CD4-positive, alpha-beta T cell treated with Interleukin-1 beta for 1 hour (primary cell): ENCODE results near the gene GALNT17.

ENCODE experiments used
- DNase-seq, 2 donors: peaks; one replicate each; pipeline ENCODE4 v3.0.0-alpha.2; 2020 to 2022

GALNT17 gene

DNA sequence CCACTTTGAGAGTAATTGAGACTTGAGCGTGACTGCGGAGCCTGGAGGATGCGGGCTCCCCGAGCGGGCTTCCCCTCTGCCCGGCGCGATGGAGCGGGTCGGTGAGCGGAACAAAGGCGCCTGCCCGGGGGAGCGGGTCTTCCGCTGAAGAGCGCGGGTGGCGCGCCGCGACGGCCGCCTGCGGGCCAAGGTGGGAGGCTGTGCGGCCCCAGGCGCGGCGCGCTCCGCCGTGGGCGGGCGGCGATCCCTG lies at the start of gene GALNT17:
GALNT17 (plus strand) TSS at position 18 of the 250 bp plus-strand sequence.
- no peak for DNase-seq

DNA sequence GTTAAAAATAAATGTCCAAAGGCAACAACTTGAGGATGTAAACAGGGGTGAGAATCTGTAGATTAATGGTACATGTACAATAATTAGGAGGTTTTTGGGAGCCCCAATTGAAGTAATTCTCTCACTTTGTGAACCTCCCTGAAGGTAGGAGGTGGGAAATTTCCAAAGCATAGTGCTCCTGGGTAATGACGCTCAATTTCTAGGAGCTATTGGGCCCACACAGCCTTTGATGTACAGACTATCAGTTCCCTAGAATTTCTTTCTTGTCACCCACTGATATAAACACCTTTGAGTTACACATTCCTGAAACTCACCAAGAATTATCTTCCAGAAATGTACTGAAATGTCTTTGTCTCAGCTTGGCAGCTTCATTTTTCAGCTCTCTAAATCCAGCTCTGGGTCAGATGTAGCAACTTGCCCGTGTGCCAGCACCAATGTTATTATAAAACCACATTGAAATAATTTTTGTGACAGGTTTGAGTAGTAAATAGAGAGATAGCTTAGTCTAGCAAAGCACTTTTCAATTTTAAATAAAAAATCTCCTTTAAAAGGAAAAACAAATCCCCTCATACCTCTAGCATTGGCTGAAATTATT lies 36.6 kb upstream of the GALNT17 start:
- no peak for DNase-seq

DNA sequence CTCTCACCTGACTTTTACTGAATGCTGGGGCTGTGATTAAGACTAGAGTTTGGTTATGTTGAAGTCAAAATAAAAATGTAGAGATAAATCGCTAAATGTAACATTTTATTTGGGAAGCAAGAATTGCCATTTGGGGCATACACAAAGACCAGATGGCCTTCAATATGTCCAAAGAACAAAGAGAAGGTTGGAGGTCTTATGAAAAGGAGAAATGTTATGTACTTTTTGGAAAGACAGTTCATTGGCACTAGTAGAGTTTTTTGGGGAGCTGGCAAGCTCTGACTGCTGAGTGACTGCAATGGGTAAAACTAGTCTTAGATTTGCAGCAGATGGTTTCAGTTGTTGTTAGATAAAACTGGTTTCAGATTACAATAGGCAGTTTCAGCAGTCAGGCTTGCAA lies 35.6 kb upstream of the GALNT17 start:
- no peak for DNase-seq

DNA sequence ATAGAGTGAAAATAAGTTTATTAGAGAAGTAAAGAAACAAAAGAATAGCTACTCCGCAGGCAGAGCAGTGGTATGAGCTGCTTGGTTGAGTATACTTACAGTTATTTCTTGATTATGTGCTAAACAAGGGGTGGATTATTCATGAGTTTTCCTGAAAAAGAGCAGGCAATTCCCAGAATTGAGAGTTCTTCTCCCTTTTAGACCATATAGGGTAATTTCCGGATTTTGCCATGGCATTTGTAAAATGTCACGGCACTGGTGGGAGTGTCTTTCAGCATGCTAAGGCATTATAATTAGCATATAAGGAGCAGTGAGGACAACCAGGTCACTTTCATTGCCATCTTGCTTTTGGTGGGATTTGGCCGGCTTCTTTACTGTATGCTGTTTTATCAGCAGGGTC lies 25.7 kb upstream of the GALNT17 start:
- no peak for DNase-seq

DNA sequence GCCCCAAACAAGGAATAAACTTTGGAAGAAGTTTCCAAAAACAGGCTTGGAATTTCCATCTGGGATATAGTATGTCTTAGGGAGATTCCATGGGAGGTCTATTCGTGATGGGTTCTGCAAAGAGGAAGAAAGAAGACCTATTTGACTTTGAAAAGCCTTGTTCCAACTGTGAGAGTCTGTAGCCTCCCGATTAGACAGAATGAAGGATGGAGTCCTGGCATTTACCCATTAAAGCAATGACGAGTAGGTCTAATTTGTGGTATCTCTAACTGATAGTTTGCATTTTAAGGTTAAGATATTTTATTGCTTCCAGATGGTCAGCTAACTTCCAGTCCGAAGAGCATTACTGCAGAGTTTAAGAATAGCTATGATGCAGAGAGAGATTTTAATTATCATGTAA lies 19.5 kb upstream of the GALNT17 start:
- DNase-seq, result no peak

DNA sequence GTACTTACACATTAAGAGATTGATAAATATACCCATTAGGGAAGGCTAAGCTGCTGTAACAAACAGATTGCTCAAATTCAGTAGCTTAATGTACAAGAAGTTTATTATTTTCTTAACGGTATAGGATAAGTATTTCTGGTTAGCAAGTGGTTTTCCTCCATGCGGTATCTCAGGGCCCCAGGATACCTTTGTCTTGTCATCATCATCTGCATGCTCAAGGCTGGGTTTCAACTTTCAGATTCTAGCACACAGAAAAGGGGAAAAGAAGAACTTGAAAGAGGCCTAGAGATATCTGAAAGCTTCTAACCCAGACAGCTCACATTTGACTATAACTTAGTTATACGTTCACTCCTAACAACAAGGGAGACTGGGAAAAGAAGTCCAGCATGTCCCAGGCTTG lies 11.8 kb upstream of the GALNT17 start:
- no peak for DNase-seq

DNA sequence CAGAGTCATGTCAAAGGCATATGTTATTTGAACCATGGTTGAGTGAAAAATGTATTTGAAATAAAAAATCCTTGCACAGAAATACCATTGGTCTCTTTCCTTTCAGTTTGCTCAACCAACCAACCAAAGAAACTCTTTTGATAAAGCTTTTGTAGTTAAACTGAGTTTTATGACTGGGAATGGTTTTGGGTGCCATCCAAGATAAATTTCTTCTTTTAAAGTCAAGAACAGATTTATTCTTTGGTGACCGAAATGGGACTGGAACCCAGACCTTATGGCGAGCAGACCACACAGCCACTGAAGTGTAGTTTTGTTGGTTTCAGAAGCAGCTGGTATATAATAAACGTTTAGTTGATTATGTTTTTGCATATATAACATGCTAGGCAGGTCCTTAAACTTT lies 2.8 kb upstream of the GALNT17 start:
- DNase-seq, result no peak

DNA sequence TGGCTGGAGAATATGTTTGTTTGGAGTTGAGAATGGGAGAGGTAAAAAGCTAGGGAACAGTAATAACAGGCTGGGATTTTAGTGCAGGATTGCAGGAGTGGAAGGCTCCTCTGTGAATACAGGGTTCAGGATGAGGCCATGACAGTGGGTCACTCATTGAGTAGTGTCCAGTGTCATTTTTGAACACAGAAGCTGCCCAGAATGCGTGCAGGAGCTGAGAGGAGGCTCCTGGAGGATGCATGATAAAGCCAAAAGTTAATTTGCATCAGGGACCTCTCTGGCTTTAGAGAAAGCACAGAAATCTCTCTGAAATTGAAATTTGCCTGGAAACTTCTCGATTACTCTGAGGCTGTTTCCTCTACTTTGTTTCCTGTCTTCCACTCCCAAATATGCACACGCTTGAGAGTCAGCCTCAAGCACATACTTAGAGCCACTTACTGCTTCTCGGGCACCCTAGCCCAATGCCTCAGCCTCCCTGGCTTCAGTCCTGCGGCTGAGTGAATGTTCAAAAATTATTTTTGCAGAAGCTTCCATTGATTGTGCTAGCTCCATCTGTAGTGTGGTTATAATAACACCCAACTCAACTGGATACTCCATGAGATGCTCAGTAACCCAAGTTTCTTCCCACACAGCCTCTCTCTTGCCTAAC lies 1.8 kb upstream of the GALNT17 start:
- no peak for DNase-seq

DNA sequence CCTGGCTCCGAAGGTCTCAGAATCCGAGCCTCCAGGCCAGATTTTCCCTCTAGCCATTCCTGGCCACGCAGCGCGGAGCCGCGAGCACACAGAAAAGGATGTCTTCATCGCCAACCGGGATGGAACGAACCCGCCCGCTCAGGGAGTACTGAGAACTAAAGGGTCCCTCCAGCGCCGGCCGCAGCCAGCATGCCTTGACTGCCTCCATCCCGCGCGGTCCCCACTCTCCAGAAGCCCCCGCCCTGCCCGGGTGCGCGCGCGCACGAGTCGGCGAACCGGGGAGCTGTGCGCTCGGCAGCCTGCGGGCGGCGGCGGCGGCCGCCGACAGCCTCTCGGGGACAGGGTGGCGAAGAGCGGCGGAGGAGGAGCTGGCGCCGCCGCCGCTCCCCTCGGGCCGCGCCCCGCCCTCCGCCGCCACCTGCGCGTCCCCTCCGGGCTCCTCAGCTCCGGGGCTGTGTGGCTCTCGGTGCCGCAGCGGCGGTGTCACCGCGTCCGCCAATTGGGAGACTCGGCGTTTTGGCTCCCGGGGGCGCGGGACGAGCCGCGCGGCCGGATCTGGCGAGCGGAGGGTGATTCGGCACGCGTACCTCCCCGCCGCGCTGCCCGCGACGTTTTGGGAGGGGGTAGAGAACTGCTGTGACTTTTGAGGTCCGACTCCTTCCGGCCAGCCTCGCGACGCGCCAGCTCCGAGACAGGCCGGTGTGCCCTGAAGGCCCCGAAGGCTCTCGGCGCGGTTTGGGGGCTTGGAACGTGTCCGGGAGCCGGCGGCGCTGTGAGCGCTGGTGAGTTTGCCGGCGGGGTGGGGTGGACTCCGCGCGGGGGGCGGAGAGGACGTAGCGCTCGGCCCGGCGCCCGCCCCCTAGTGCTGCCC lies 453 bp upstream of the GALNT17 start:
- DNase-seq, result no peak

DNA sequence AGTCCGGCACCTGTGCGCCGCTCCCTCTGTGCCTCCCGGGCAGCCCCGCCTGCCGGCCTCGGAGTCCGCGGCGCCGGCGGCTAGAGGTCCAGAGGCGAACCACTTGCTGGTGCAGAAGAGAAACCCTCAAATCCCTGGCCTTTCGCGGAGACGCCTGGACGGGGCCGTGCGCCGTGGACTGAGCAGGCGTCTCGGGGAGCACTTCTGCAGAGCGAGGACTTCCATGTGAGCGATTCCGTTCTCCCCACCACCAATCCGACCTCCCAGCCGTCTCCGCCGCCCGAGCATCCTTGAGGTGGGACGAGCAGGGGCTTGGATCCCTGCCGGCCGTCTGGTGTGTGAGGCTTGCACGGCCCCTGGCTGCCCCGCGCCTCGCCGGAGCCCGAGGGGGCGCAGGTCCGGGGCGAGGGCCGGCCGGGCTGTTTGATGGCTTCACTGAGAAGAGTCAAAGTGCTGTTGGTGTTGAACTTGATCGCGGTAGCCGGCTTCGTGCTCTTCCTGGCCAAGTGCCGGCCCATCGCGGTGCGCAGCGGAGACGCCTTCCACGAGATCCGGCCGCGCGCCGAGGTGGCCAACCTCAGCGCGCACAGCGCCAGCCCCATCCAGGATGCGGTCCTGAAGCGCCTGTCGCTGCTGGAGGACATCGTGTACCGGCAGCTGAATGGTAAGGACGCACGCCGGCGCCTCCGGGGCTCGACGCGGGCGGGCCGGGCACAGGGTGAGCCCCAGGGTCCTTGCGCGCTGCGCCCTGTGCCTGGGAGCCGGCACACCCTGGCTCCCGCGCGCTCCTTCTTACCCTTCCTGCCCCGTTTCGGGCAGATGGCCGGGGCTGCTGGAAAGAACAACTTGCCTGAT lies 660 bp downstream of the GALNT17 start:
- DNase-seq, result no peak

DNA sequence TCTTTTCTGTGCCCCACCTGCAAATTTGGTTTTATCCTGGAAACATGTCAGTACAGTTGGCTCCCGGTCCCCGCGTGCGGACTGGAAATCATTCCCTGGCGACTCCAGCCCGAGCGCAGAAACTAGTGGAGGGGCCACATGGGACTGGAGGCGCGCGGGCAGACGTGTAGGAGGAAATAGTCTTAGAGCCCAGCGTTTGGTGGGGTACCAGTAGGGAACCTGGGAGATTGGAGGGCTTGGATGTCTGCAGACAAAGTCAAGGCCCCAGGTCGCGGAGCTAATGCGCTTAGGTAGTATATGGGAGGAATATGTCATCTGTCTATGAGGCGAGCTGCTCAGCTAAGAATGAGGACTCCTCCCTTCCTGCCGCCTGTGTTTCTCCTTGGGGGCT lies 1.3 kb downstream of the GALNT17 start:
- no peak for DNase-seq

DNA sequence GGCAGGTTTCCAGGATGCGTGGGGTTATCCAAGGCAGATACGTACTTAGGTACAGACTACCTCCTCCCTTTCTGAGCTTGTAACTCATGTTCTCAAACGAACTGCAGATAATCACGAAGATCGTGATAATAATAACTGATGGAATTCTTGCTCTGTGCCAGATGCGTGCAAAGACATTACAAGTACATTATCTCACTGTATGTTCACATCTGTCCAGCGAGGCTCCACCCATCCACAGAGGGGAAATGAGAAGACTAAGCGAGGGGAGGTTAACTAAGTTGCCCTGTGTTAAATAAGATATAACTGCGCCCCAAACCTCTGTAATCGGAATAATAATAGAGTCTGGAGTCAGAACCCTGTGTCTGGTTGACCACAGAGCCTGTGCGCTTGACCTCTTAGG lies 1.9 kb downstream of the GALNT17 start:
- no peak for DNase-seq

DNA sequence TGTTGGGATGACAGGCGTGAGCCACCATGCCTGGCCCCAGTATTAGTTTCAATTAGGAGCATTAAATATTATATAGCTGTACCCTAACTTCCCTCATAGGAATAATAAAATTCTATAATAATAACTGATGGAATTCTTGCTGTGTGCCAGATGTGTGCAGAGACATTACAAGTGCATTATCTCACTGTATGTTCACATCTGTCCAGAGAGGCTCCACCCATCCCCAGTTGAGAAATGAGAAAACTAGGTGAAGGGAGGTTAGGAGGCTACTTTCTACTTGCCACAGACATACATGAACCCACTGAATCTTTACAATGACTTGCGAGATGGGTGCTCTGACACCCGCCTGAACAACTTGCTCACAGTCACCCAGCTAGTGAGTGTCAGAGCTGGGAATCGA lies 3.2 kb downstream of the GALNT17 start:
- no peak for DNase-seq

DNA sequence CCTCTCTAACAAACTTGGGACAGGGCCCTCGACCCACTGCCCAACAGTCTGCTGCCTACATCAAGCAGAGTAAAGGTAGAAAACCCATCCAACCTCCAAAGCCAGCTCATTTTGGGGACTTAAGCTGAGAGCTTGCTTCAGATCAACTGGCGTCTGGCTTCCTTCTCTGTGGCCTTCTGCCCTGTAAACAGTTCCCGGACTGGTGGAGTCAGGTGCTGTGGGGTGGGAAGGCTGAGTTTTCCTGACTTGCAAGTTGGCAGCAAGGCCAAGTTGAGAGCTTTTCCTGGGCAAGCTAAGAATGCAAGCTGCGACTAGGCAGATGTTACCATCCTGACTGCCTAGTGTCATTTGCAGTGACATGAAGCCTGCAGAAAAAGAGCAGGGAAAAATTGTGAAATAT lies 3.7 kb downstream of the GALNT17 start:
- DNase-seq, result no peak

DNA sequence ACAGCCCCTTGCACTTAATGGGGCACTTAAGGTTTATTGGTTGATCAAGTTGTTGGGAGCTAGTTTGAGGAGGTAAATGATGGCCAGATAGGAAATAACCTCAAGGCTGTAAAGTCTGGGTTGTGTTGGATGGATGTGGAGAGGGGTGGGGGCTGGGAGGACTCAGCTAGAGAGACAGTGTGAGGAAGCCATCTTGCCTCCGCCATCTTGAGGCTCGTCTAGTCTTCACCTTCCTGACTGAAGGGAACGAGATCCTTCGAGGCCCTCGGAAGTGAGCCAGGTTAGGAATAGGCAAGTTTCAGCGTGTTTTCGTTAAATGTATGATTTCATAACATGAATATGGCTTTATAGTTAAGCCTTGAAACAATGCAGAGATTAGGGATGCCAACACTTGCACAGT lies 5.5 kb downstream of the GALNT17 start:
- no peak for DNase-seq

DNA sequence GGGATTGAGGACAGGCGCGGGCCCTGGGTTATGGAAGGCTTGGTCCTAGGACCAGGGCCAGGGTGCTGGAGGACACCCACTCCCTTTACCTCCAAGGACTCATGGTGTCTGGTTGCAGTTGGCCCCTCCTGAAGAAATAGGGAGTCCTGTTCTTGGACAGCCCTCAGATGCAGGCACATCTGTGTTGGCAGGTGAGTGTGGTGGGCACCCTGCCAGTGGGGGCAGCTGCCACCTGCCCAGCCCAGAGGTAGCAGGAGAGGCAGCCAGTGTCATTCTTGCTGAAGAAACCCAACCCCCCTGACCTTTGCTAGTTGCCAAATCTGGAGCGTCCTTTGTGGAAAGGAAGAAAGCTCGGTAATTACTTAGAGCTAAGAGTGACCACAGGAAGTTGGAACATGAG lies 8.3 kb downstream of the GALNT17 start:
- no peak for DNase-seq

DNA sequence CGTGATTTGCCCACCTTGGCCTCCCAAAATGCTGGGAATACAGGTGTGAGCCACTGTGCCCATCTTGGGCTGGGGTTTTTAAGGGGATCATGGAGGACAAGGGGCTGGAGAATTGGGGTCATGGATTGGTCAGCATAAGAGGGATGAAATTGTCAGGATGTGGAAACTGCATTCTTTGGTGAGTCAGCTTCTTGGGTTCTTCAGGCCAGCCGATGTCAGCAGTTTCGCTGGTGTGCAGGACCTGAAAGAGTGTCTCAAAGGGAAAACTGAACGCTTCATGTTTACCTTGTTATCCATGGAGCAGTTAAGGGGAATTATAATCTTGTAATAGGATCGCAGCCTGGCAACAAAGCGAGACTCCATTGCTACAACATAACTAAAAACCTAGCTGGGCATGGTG lies 13.0 kb downstream of the GALNT17 start:
- no peak for DNase-seq

DNA sequence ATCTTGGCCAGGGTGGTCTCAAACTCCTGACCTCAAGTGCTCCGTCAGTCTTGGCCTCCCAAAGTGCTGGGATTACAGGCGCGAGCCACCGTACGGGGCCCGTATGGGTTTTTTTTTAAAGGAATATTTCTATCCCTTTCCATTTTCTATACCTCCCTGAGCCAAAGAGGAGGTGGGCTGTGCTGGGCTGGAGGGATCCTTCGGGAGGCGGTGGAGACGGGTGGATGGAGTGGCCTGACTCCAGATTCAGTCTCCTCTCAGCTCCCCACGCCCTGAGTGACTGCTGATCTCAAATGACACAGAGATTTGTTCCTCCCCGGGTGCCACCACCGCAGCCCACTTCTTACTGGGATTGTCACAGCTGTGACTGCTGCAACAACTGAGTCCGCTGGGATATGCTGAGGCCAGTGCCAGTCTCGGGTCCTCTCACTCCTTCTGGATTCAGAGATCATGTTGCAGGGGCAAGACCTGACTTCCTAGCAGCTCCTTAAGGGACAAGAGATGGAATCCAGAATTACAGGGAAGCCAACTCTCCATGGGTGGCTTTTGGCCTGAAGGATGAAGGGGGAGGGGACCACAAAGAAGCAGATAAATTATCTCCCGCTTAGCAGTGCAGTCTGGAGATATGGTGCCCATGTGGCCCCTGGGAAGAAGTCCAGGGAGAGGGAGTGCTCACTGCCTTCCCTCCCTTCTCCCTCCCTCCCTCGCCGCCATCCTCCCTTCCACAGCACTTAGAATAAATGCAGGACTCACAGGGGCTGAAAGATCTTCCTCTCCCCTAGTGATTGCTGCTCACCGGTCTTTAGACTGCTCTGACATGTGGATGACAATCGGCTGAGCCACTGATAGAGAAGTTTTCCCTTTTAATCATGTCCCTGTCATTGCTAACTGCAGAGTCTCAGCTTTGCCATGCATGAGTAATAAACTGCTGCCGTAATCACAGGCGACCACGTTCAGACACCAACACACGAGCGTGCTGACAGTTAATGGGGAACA lies 14.3 kb downstream of the GALNT17 start:
- no peak for DNase-seq

DNA sequence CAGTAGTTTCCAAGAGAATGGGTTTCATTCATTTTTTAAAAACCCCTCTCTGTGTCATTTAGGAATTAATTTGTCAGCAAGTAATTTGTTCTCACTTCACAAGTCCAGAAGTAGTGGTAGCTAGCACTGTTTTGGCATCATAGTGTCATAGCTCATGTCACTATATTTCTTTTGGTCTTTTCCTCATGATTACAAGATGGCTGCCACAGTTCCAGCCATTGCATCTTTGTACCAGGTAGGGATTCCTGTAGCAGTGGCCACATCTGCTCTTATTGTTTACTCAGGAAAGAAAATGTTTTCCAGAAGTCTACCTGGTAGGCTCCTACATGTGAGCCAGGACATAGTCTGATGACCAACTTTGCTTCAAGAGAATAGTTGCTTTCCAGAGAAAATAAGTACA lies 16.2 kb downstream of the GALNT17 start:
- DNase-seq, result no peak

DNA sequence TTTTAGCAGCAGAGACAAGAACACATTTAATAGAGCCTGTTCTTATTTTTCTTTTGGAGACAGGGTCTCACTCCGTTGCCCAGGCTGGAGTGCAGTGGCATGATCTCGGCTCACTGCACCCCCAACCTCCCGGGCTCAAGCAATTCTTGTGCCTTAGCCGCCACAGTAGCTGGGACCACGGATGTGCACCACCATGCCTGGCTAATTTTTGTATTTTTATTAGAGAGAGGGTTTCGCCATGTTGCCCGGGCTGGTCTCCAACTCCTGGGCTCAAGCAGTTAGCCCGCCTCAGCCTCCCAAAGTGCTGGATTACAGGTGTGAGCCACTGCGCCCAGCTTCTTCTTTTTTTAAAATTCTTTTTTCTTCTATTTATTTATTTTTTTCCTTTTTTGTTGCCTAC lies 23.3 kb downstream of the GALNT17 start:
- DNase-seq, result no peak

DNA sequence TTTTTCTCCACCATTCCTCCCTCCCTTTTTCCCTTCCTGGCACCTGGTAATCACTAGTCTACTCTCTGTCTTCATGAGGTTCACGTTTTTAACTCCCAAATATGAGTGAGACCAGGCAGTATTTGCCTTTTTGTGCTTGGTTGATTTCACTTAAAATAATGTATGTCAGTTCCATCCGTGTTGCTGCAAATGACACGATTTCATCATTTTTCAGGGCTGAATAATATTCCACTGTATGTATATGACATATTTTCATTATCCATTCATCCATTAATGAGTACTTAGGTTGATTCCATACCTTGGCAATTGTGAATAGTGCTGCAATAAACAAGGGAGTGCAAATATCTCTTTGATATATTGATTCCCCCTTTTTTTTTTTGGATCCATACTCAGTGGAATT lies 25.8 kb downstream of the GALNT17 start:
- DNase-seq, result no peak

DNA sequence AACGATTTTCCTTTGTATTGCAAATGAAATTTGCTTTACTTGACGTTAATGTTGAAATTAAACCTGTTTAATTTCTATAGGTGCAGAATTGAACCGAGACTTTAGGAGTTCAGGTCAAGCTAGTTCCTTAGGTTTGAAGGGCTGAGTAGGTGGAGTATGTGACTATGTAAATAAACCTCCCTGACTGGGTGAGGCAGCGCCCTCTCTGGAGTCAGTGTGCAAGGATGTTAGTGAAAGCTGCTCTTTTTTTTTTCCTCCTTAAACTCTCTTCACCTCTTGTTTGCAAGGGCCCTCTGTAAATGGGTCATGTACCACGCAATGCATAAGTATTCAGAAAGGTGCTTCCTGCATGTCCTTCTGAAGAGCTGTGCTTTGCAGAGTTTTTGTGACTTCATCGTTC lies 33.8 kb downstream of the GALNT17 start:
- no peak for DNase-seq
